GM12801 (cell line): ENCODE data around the gene PLEKHM1.
"Not testable (repeated sequence)": the region's sequence is repeated elsewhere in the genome, so short reads cannot be mapped to it uniquely, and the experiment has no call there.

Experiments
- CTCF ChIP-seq: IDR thresholded peaks from one replicate; pipeline ENCODE4 v1.5.1; 2011; ENCODE audit warnings: control low read depth; ENCODE audit not compliant: insufficient read length; ENCODE audit errors: extremely low read depth

PLEKHM1 gene

GRCh38 chr17:45490615-45491433 lies at the start of gene PLEKHM1:
PLEKHM1 (minus strand) TSS chr17:45490721; CDS start chr17:45482484, 8,237 bp downstream.
- TF ChIP-seq CTCF = not testable (repeated sequence)

GRCh38 chr17:45451131-45451530 lies 39.4 kb downstream of the PLEKHM1 start:
- TF ChIP-seq CTCF = no peak

GRCh38 chr17:45441526-45442310 lies 48.8 kb downstream of the PLEKHM1 start:
- no peak for TF ChIP-seq CTCF

GRCh38 chr17:45440161-45440778 lies 50.3 kb downstream of the PLEKHM1 start:
- TF ChIP-seq CTCF = no peak

- no peak for TF ChIP-seq CTCF
Observed at GRCh38 chr17:45438931-45439610, 51.5 kb downstream of the PLEKHM1 start.

GRCh38 chr17:45437465-45438283 lies 52.8 kb downstream of the PLEKHM1 start:
- no peak for TF ChIP-seq CTCF
